Measurements from ENCODE around the gene TIRAP. TPM values are rescaled to one million over a fixed set of nuclear protein-coding genes. Genes with fewer than 3 reads are reported as not detected.

Gene TIRAP
- total and polyA plus RNA-seq, 2 of the 8 experiments (the other 6 are each of a cell fraction or from before 2014, with no cell fraction given) = 5.3 TPM

DNA sequence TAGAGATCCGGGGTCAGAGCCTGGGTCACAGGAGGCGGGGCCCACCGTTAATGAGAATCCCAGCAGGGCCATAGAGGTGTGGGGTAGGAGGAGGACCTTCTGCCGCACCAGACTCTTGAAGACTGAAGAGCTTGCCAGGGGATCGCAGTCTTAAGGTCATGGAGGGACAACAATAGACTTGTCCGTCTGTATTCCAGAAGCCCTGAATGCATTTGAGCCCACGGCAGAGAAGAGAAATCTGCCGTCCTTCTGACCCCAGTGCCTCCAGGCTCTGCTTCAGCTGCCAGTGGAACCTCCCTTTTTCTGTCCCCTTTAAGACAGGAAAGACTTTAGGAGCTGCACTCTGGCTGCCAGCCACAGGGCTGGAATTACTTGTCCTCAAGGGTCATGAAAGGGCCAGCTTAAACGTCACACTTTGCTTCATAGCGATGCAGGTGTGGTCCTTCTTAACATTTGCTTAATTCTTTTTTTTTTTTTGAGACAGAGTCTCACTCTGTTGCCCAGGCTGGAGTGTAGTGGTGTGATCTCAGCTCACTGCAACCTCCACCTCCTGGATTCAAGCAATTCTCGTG lies 57.1 kb downstream of the TIRAP start (continued):
- TF ChIP-seq HDAC2 (IDR thresholded peaks at IDR 0.05; ENCODE audit: borderline replicate concordance in 1 of 2, low read depth in 2 of 2, low read length in 2 of 2) (no peak), CEBPB (IDR thresholded peaks at IDR 0.05; ENCODE audit: low read depth, low read length) (no peak), SP4 (IDR thresholded peaks at IDR 0.05; ENCODE audit: low read length) (no peak), CREB1 (IDR thresholded peaks at IDR 0.05) (no peak), CBX5 (IDR thresholded peaks at IDR 0.05; ENCODE audit: low read depth, low read length) (no peak)
- TF ChIP-seq, protein P1, sequence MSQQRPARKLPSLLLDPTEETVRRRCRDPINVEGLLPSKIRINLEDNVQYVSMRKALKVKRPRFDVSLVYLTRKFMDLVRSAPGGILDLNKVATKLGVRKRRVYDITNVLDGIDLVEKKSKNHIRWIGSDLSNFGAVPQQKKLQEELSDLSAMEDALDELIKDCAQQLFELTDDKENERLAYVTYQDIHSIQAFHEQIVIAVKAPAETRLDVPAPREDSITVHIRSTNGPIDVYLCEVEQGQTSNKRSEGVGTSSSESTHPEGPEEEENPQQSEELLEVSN (IDR thresholded peaks at IDR 0.05) = no peak
- TF ChIP-seq, protein P2, sequence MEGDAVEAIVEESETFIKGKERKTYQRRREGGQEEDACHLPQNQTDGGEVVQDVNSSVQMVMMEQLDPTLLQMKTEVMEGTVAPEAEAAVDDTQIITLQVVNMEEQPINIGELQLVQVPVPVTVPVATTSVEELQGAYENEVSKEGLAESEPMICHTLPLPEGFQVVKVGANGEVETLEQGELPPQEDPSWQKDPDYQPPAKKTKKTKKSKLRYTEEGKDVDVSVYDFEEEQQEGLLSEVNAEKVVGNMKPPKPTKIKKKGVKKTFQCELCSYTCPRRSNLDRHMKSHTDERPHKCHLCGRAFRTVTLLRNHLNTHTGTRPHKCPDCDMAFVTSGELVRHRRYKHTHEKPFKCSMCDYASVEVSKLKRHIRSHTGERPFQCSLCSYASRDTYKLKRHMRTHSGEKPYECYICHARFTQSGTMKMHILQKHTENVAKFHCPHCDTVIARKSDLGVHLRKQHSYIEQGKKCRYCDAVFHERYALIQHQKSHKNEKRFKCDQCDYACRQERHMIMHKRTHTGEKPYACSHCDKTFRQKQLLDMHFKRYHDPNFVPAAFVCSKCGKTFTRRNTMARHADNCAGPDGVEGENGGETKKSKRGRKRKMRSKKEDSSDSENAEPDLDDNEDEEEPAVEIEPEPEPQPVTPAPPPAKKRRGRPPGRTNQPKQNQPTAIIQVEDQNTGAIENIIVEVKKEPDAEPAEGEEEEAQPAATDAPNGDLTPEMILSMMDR (IDR thresholded peaks at IDR 0.05; ENCODE audit: control extremely low read depth in 1 of 3, insufficient read depth in 1 of 3, low read depth in 1 of 3, low read length in 3 of 3) = no peak

Measured in H1 (cell line).